Mesendoderm (in vitro differentiated cells): ENCODE measurements around the gene CDH10.

Experiments
- DNase-seq: peaks from one replicate; pipeline ENCODE4 v3.0.0; 2013
- H2AK5ac ChIP-seq: 2 replicates; pipeline ENCODE4 v1.6.1; 2013; ENCODE audit warnings: low read length, inconsistent platforms
- H2BK120ac ChIP-seq: 2 replicates; pipeline ENCODE4 v1.6.1; 2013; ENCODE audit warnings: low read depth, mild to moderate bottlenecking, low read length, moderate library complexity, mixed read lengths
- H2BK15ac ChIP-seq: replicated peaks from 2 replicates; pipeline ENCODE4 v1.6.1; 2013; ENCODE audit warnings: low read depth, mild to moderate bottlenecking, moderate library complexity
- H2BK5ac ChIP-seq: 2 replicates; pipeline ENCODE4 v1.6.1; 2013; ENCODE audit warnings: low read length, inconsistent platforms
- H3K18ac ChIP-seq: 2 replicates; pipeline ENCODE4 v1.6.1; 2013; ENCODE audit warnings: mild to moderate bottlenecking, low read length, mixed read lengths
- H3K23ac ChIP-seq: one replicate; pipeline ENCODE4 v1.6.1; 2013; ENCODE audit warnings: low read length
- H3K27ac ChIP-seq: 2 replicates; pipeline ENCODE4 v1.5.1; 2013; ENCODE audit warnings: low read depth, mild to moderate bottlenecking, inconsistent platforms, low read length, moderate library complexity
- H3K27me3 ChIP-seq: 2 replicates; pipeline ENCODE4 v1.6.1; 2013; ENCODE audit warnings: low read length, control low read depth, mild to moderate bottlenecking, inconsistent platforms; ENCODE audit not compliant: insufficient read depth, poor library complexity
- H3K36me3 ChIP-seq: 2 replicates; pipeline ENCODE4 v1.6.1; 2013; ENCODE audit warnings: low read length, inconsistent platforms; ENCODE audit not compliant: control insufficient read depth, insufficient read depth
- H3K4ac ChIP-seq: one replicate; pipeline ENCODE4 v1.6.1; 2013; ENCODE audit warnings: low read depth, mild to moderate bottlenecking, low read length, moderate library complexity
- H3K4me1 ChIP-seq: 2 replicates; pipeline ENCODE4 v1.6.1; 2013; ENCODE audit warnings: low read depth, low read length, inconsistent platforms; ENCODE audit not compliant: control insufficient read depth
- H3K4me2 ChIP-seq: 2 replicates; pipeline ENCODE4 v1.6.1; 2013; ENCODE audit warnings: low read length
- H3K4me3 ChIP-seq: 2 replicates; pipeline ENCODE4 v1.5.1; 2013; ENCODE audit warnings: mild to moderate bottlenecking, low read length
- H3K56ac ChIP-seq: one replicate; pipeline ENCODE4 v1.6.1; 2013; ENCODE audit warnings: low read length
- H3K79me1 ChIP-seq: 2 replicates; pipeline ENCODE4 v1.6.1; 2013; ENCODE audit warnings: low read length, inconsistent platforms
- H3K79me2 ChIP-seq: 2 replicates; pipeline ENCODE4 v1.6.1; 2013; ENCODE audit warnings: mild to moderate bottlenecking, low read length; ENCODE audit not compliant: control insufficient read depth, insufficient read depth
- H3K9ac ChIP-seq: 2 replicates; pipeline ENCODE4 v1.6.1; 2013; ENCODE audit warnings: low read length, inconsistent platforms
- H4K5ac ChIP-seq: one replicate; pipeline ENCODE4 v1.6.1; 2013; ENCODE audit warnings: low read length
- H4K8ac ChIP-seq: one replicate; pipeline ENCODE4 v1.6.1; 2013; ENCODE audit warnings: low read depth, mild to moderate bottlenecking, control low read depth, low read length, moderate library complexity
- WGBS: extraction: QIAGEN DNeasy Blood & Tissue Kit; methylation state at CpG from one replicate; pipeline ENCODE4 v1.1.7; 2013; ENCODE audit warnings: low lambda C conversion rate, missing lambda C conversion rate; ENCODE audit not compliant: insufficient coverage; ENCODE audit errors: extremely low coverage; 5-methylcytosine and 5-hydroxymethylcytosine counted together

Gene CDH10

GRCh38 chr5:24487368-24488229, 157.2 kb downstream of the CDH10 start:
- Histone ChIP-seq H3K79me2 (no peaks in the 10 kb centered on the region), H3K23ac (no peak overlapping the region), H4K8ac (no peak overlapping the region), H3K27ac (no peak overlapping the region), H3K18ac (no peak overlapping the region), H2BK15ac (no peak overlapping the region), H3K27me3 (no peaks in the 10 kb centered on the region), H3K9ac (no peak overlapping the region), H3K79me1 (no peaks in the 10 kb centered on the region), H2BK5ac (no peak overlapping the region), H3K36me3 (no peaks in the 10 kb centered on the region), H3K4ac (no peak overlapping the region), H3K4me3 (no peak overlapping the region), H2AK5ac (no peak overlapping the region), H3K4me2 (no peak overlapping the region), H3K56ac (no peak overlapping the region), H2BK120ac (no peak overlapping the region), H3K4me1 (no peaks in the 10 kb centered on the region), H4K5ac (no peak overlapping the region)
- no peak for DNase-seq
- WGBS = no CpG with 5 or more reads among the region's 19 CpGs

GRCh38 chr5:24480952-24481351, 163.8 kb downstream of the CDH10 start:
- no peak for DNase-seq
- H3K4me3 ChIP-seq = no peak overlapping the region
- H3K4me2 ChIP-seq = no peak overlapping the region
- H2BK15ac ChIP-seq = no peak overlapping the region
- no peak overlapping the region for H3K9ac ChIP-seq
- no peaks in the 10 kb centered on the region for H3K79me1 ChIP-seq
- H3K18ac ChIP-seq = no peak overlapping the region
- H3K27me3 ChIP-seq = no peaks in the 10 kb centered on the region
- H3K4me1 ChIP-seq = no peaks in the 10 kb centered on the region
- no peak overlapping the region for H2AK5ac ChIP-seq
- H3K27ac ChIP-seq = no peak overlapping the region
- H4K8ac ChIP-seq = no peak overlapping the region
- H3K56ac ChIP-seq = no peak overlapping the region
- no peaks in the 10 kb centered on the region for H3K79me2 ChIP-seq
- no peak overlapping the region for H3K23ac ChIP-seq
- H3K4ac ChIP-seq = no peak overlapping the region
- H2BK5ac ChIP-seq = no peak overlapping the region
- no peak overlapping the region for H4K5ac ChIP-seq
- H2BK120ac ChIP-seq = no peak overlapping the region
- no peaks in the 10 kb centered on the region for H3K36me3 ChIP-seq

DNA sequence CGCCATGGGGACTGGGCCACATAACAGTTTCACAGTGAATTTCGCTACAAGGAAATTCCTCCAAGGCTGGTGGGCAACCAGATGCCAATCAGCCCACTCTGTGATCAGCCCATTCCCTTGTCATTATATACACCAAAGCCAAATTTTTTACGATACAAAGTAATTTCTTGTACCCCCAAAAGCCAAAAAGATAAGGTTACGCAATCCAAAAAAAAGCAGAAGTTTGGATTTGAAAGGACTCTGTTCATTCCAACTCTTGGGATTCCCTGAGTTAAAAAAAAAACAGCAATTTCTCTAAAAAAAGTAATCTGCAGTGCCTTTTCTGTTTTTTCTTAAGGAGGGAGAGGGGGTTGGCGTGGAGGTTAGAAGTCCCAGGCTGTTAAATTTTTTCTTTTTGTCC, 166.8 kb downstream of the CDH10 start:
- no peak overlapping the region for H3K9ac ChIP-seq
- H4K8ac ChIP-seq = no peak overlapping the region
- no peak overlapping the region for H2AK5ac ChIP-seq
- no peak overlapping the region for H3K23ac ChIP-seq
- no peaks in the 10 kb centered on the region for H3K4me1 ChIP-seq
- no peak overlapping the region for H3K56ac ChIP-seq
- H3K4me2 ChIP-seq = no peak overlapping the region
- no peaks in the 10 kb centered on the region for H3K36me3 ChIP-seq
- no peaks in the 10 kb centered on the region for H3K79me2 ChIP-seq
- H3K79me1 ChIP-seq = no peaks in the 10 kb centered on the region
- WGBS = no CpG with 5 or more reads among the region's 5 CpGs
- H3K27ac ChIP-seq = no peak overlapping the region
- H2BK5ac ChIP-seq = no peak overlapping the region
- no peak overlapping the region for H3K18ac ChIP-seq
- DNase-seq = no peak
- H3K4me3 ChIP-seq = no peak overlapping the region
- H3K4ac ChIP-seq = no peak overlapping the region
- no peak overlapping the region for H2BK15ac ChIP-seq
- H2BK120ac ChIP-seq = no peak overlapping the region
- H4K5ac ChIP-seq = no peak overlapping the region
- H3K27me3 ChIP-seq = no peaks in the 10 kb centered on the region

GRCh38 chr5:24475101-24475500, 169.7 kb downstream of the CDH10 start:
- Histone ChIP-seq H3K4me1 (no peaks in the 10 kb centered on the region), H4K8ac (no peak overlapping the region), H3K4ac (no peak overlapping the region), H2BK120ac (no peak overlapping the region), H3K9ac (no peak overlapping the region), H3K4me3 (no peak overlapping the region), H3K79me2 (no peaks in the 10 kb centered on the region), H3K56ac (no peak overlapping the region), H3K36me3 (no peaks in the 10 kb centered on the region), H3K79me1 (no peaks in the 10 kb centered on the region), H2AK5ac (no peak overlapping the region), H3K18ac (no peak overlapping the region), H2BK5ac (no peak overlapping the region), H3K23ac (no peak overlapping the region), H3K4me2 (no peak overlapping the region), H4K5ac (no peak overlapping the region), H3K27ac (no peak overlapping the region), H2BK15ac (no peak overlapping the region), H3K27me3 (no peaks in the 10 kb centered on the region)
- DNase-seq = no peak
- no CpG with 5 or more reads among the region's 1 CpG for WGBS

- no peak overlapping the region for H2BK5ac ChIP-seq
- no peak overlapping the region for H2BK15ac ChIP-seq
- H3K79me1 ChIP-seq = no peaks in the 10 kb centered on the region
- no peak overlapping the region for H2BK120ac ChIP-seq
- H3K4ac ChIP-seq = no peak overlapping the region
- H2AK5ac ChIP-seq = no peak overlapping the region
- no peak for DNase-seq
- H3K4me2 ChIP-seq = no peak overlapping the region
- no peak overlapping the region for H4K8ac ChIP-seq
- H3K56ac ChIP-seq = no peak overlapping the region
- no peaks in the 10 kb centered on the region for H3K4me1 ChIP-seq
- H3K4me3 ChIP-seq = no peak overlapping the region
- H3K23ac ChIP-seq = no peak overlapping the region
- H3K27ac ChIP-seq = no peak overlapping the region
- H4K5ac ChIP-seq = no peak overlapping the region
- H3K36me3 ChIP-seq = no peaks in the 10 kb centered on the region
- no peaks in the 10 kb centered on the region for H3K79me2 ChIP-seq
- WGBS = no CpG with 5 or more reads among the region's 3 CpGs
- no peaks in the 10 kb centered on the region for H3K27me3 ChIP-seq
- H3K18ac ChIP-seq = no peak overlapping the region
- H3K9ac ChIP-seq = no peak overlapping the region
Measured at GRCh38 chr5:24474685-24475084, 170.1 kb downstream of the CDH10 start.

GRCh38 chr5:24472518-24472917, 172.3 kb downstream of the CDH10 start:
- H3K27ac ChIP-seq = no peak overlapping the region

More at GRCh38 chr5:24472518-24472917, 172.3 kb downstream of the CDH10 start:
- H2BK5ac ChIP-seq = no peak overlapping the region
- no peaks in the 10 kb centered on the region for H3K79me1 ChIP-seq
- no peaks in the 10 kb centered on the region for H3K79me2 ChIP-seq
- no peak overlapping the region for H3K9ac ChIP-seq
- H2BK120ac ChIP-seq = no peak overlapping the region
- no peak overlapping the region for H2AK5ac ChIP-seq
- H3K4ac ChIP-seq = no peak overlapping the region
- H3K27me3 ChIP-seq = no peaks in the 10 kb centered on the region
- H3K4me3 ChIP-seq = no peak overlapping the region
- no peak overlapping the region for H3K23ac ChIP-seq
- no peaks in the 10 kb centered on the region for H3K36me3 ChIP-seq
- no peak for DNase-seq
- no peak overlapping the region for H3K56ac ChIP-seq
- H4K8ac ChIP-seq = no peak overlapping the region
- no peak overlapping the region for H3K18ac ChIP-seq
- no peak overlapping the region for H2BK15ac ChIP-seq
- H3K4me1 ChIP-seq = no peaks in the 10 kb centered on the region
- H4K5ac ChIP-seq = no peak overlapping the region
- no peak overlapping the region for H3K4me2 ChIP-seq
